GM12878 (cell line): ENCODE data around the gene TNFSF15. TPM values are rescaled to one million over a fixed set of nuclear protein-coding genes. Genes with fewer than 3 reads are reported as not detected.

ENCODE experiments used
- ATAC-seq: fragments of 200-7000 bp; cut with Tn5 transposase; 3 replicates; pipeline ENCODE4 v1.9.1; 2020; ENCODE audit warnings: mild to moderate bottlenecking, moderate library complexity
- BruUV-seq: library from RNA; stranded (reverse); fragments of 400-500 nt; replicated peaks from 2 replicates; lab custom pipeline; 2021; lab: Mats Ljungman, UMichigan
- CTCF ChIA-PET: fragments of 300-600 bp; sonication (Branson Sonifier 250); formaldehyde crosslinking; extraction: SDS; loops from one replicate; lab custom pipeline; 2021; ENCODE audit warnings: inconsistent platforms; lab: Yijun Ruan, JAX
- POLR2A ChIA-PET: fragments of 350-600 bp; formaldehyde crosslinking; extraction: SDS; loops from one replicate; lab custom pipeline; 2021; ENCODE audit warnings: inconsistent platforms; lab: Charles Lee
- RAD21 ChIA-PET: fragments of 300-600 bp; sonication (Branson Sonifier 250); formaldehyde crosslinking; loops from one replicate; lab custom pipeline; 2023; ENCODE audit warnings: antibody characterized with exemption; ENCODE audit not compliant: unreplicated experiment; lab: Charles Lee
- SMC1A ChIA-PET: fragments of 300-600 bp; sonication (Branson Sonifier 250); formaldehyde crosslinking; loops from one replicate; lab custom pipeline; 2023; ENCODE audit not compliant: unreplicated experiment, uncharacterized antibody; lab: Charles Lee
- DNase-seq: peaks from one replicate; pipeline ENCODE4 v3.0.0-alpha.2; 2011; ENCODE audit warnings: low read depth, low spot score
- FAIRE-seq: peaks from 3 replicates; lab custom pipeline; 2011; peaks lifted over from hg19 to GRCh38; lab: Jason Lieb, UNC
- H2AFZ ChIP-seq: 2 replicates; pipeline ENCODE4 v1.6.0; 2011; ENCODE audit warnings: low read depth, low read length, control low read depth; ENCODE audit not compliant: control insufficient read depth
- H3K27ac ChIP-seq: 2 replicates; pipeline ENCODE4 v1.5.1; 2011; ENCODE audit warnings: control low read depth; ENCODE audit not compliant: control insufficient read depth, insufficient read depth
- H3K27me3 ChIP-seq, 2 experiments: replicated peaks in 1 of 2; 2 replicates each; pipeline versions ENCODE4 v1.6.0 to v1.6.1; 2011; ENCODE audit warnings: low read length in 1 of 2; ENCODE audit not compliant: control insufficient read depth in 2 of 2, insufficient read depth in 2 of 2
- H3K36me3 ChIP-seq, 2 experiments: 2 replicates each; pipeline ENCODE4 v1.5.1; 2011; ENCODE audit warnings: low read length in 1 of 2; ENCODE audit not compliant: control insufficient read depth in 2 of 2, insufficient read depth in 2 of 2
- H3K4me1 ChIP-seq: 2 replicates; pipeline ENCODE4 v1.6.1; 2011; ENCODE audit warnings: mild to moderate bottlenecking, low read length, moderate library complexity, mixed read lengths; ENCODE audit not compliant: control insufficient read depth, insufficient read depth
- H3K4me2 ChIP-seq: 2 replicates; pipeline ENCODE4 v1.6.0; 2011; ENCODE audit warnings: control low read depth; ENCODE audit not compliant: control insufficient read depth, insufficient read depth
- H3K4me3 ChIP-seq: fragments of 200-600 bp; sonication (generic); 2 replicates; pipeline ENCODE4 v1.5.1; 2016
- H3K79me2 ChIP-seq: 2 replicates; pipeline ENCODE4 v1.6.0; 2011; ENCODE audit warnings: low read length; ENCODE audit not compliant: control insufficient read depth, insufficient read depth
- H3K9ac ChIP-seq: 2 replicates; pipeline ENCODE4 v1.8.0; 2011; ENCODE audit warnings: low read length, control low read depth, mixed read lengths; ENCODE audit not compliant: control insufficient read depth, insufficient read depth
- H3K9me3 ChIP-seq: replicated peaks from 3 replicates; pipeline ENCODE4 v1.5.1; 2011; ENCODE audit warnings: mild to moderate bottlenecking, low read length; ENCODE audit not compliant: control insufficient read depth, insufficient read depth
- H4K20me1 ChIP-seq: 2 replicates; pipeline ENCODE4 v1.6.0; 2011; ENCODE audit not compliant: control insufficient read depth, insufficient read depth
- CREB1 ChIP-seq: IDR thresholded peaks from 2 replicates; pipeline ENCODE4 v1.6.1; 2012; ENCODE audit warnings: low read depth, mild to moderate bottlenecking, inconsistent platforms
- HCFC1 ChIP-seq: fragments of 150-350 bp; IDR thresholded peaks from 2 replicates; pipeline ENCODE4 v1.6.1; 2014; ENCODE audit warnings: low read length
- JUND ChIP-seq: IDR thresholded peaks from 2 replicates; pipeline ENCODE4 v1.6.1; 2012; ENCODE audit warnings: low read depth, mild to moderate bottlenecking, low read length, improper control_type of control experiment, moderate library complexity
- MEF2B ChIP-seq: fragments of 450-650 bp; IDR thresholded peaks from 2 replicates; pipeline ENCODE4 v1.6.1; 2018; ENCODE audit warnings: mild to moderate bottlenecking, moderate library complexity; ENCODE audit not compliant: partially characterized antibody, poor library complexity, severe bottlenecking
- PAX8 ChIP-seq: fragments of 450-650 bp; IDR thresholded peaks from 2 replicates; pipeline ENCODE4 v1.6.1; 2017; ENCODE audit warnings: mild to moderate bottlenecking, moderate library complexity
- RELA ChIP-seq: fragments of 450-650 bp; IDR thresholded peaks from 2 replicates; pipeline ENCODE4 v1.8.0; 2014; ENCODE audit warnings: borderline replicate concordance; ENCODE audit not compliant: partially characterized antibody
- YBX1 ChIP-seq: fragments of 450-650 bp; IDR thresholded peaks from 2 replicates; pipeline ENCODE4 v1.6.1; 2016; ENCODE audit warnings: antibody characterized with exemption
- WGBS: methylation state at CpG from one replicate; pipeline ENCODE4 v1.1.6; 2016; ENCODE audit warnings: low lambda C conversion rate; ENCODE audit not compliant: insufficient replicate concordance, insufficient coverage; ENCODE audit errors: missing lambda C conversion rate; 5-methylcytosine and 5-hydroxymethylcytosine counted together
- in situ Hi-C: fragments of 300-500 bp; cut with MboI; formaldehyde crosslinking; loops from 9 replicates; pipeline ENCODE4 v1.14.3; 2018; ENCODE audit warnings: mixed read lengths
- intact Hi-C: fragments of 100-400 bp; cut with micrococcal nuclease; formaldehyde crosslinking; loops from one replicate; pipeline ENCODE4 v1.14.2; 2022; ENCODE audit not compliant: unreplicated experiment
- polyA plus RNA-seq, 11 experiments: library from polyadenylated mRNA; depleted of rRNA in 4 of 11; unstranded in 6 of 11; stranded (reverse) in 5 of 11; fragments of >200 nt; fragmentation: Nextera tagmentation in 4 of 11; fragmentation: Illumina TruSeq in 1 of 11; extraction: Ambion mirVana in 4 of 11; extraction: Trizol in 1 of 11; gene quantifications; 1 replicate in 1 of 11; 2 replicates in 10 of 11; pipeline versions ENCODE4 v1.2.1 to v1.2.3, GENCODE V29; 2011 to 2016; ENCODE audit warnings: inconsistent platforms in 2 of 11, missing spikeins in 2 of 11, low read depth in 1 of 11
- total RNA-seq, 4 experiments: library from RNA; depleted of rRNA in 3 of 4; stranded (reverse); fragments of >200 nt in 3 of 4; fragmentation: Illumina TruSeq in 1 of 4; extraction: Trizol in 1 of 4; gene quantifications; 2 replicates each; pipeline versions ENCODE4 v1.2.1 to v1.2.3, GENCODE V29; 2013 to 2021
- TF ChIP-seq, protein P1 (sequence below): fragments of 450-650 bp; IDR thresholded peaks from 2 replicates; pipeline ENCODE4 v1.6.1; 2018; ENCODE audit warnings: borderline replicate concordance, mild to moderate bottlenecking; ENCODE audit not compliant: partially characterized antibody

The TNFSF15 gene
- total and polyA plus RNA-seq, 10 of the 15 experiments (the other 5 are each of a cell fraction or from before 2014, with no cell fraction given), result 0.03 TPM; not detected in 9

DNA sequence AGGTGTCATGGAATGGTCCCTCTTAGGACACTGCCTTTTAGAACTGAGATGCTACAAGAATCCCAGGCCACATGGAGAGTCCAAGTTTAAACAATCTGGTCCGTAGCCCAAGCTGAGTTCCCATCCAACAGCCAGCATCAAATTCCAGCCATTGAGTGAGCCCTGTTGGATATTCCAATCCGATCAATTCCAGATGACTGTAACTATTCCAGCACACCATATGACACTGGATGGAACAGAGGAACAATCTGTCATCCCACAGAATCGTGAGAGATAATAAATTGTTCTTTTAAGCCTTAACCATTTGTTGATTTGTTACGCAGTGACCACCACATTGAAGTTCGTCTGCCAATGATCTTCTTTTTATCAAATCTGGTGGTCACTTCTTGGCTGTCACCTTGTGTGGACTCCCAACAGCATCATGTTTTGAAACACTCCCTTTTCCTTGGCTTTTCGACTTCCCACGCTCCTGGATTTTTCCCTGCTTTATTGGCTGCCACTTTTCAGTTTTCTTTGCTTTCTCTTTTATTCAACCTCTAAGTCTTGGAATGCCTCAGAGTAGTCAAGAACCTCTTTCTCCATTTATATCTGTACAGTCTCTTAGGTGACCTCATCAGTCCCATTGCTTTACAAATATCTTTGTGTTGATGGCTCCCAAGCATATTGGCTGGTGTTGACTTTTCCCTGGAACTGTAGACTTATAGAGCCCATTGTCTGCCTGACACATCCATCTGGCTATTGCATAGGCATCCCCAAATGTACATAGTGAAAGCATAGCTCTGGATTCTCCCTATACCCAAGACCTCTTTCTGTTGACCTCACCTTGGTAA, 46.1 kb downstream of the TNFSF15 start:
- H3K4me3 ChIP-seq, result no peak overlapping the region
- SMC1A ChIA-PET, result no interaction called here
- intact Hi-C loops, result no loop called here
- RAD21 ChIA-PET, result no interaction called here
- no peak for DNase-seq
- POLR2A ChIA-PET, result no interaction called here
- BruUV-seq, result no TSS peak
- no peaks in the 10 kb centered on the region for H3K4me1 ChIP-seq
- CTCF ChIA-PET, result interaction anchor here (0.6 to 1.0 kb wide), 3 partner anchors 20 to 145 kb away, joined by 3 read pairs; no protein-coding TSS in a partner anchor
- in situ Hi-C loops, result no loop called here
- H3K4me2 ChIP-seq, result no peak overlapping the region
- no peak overlapping the region for H3K27ac ChIP-seq
- no peaks in the 10 kb centered on the region for H3K79me2 ChIP-seq
- no peaks in the 10 kb centered on the region for H3K36me3 ChIP-seq
- no peak overlapping the region for H3K9ac ChIP-seq
- peaks cover 0 to 2% of the 10 kb centered on the region in 2 experiments; a peak in 2 of 4 replicates for H3K27me3 ChIP-seq
- FAIRE-seq, result no peak
- H3K9me3 ChIP-seq, result no peaks in the 10 kb centered on the region
- no peak for TF ChIP-seq RELA
- TF ChIP-seq, protein P1, sequence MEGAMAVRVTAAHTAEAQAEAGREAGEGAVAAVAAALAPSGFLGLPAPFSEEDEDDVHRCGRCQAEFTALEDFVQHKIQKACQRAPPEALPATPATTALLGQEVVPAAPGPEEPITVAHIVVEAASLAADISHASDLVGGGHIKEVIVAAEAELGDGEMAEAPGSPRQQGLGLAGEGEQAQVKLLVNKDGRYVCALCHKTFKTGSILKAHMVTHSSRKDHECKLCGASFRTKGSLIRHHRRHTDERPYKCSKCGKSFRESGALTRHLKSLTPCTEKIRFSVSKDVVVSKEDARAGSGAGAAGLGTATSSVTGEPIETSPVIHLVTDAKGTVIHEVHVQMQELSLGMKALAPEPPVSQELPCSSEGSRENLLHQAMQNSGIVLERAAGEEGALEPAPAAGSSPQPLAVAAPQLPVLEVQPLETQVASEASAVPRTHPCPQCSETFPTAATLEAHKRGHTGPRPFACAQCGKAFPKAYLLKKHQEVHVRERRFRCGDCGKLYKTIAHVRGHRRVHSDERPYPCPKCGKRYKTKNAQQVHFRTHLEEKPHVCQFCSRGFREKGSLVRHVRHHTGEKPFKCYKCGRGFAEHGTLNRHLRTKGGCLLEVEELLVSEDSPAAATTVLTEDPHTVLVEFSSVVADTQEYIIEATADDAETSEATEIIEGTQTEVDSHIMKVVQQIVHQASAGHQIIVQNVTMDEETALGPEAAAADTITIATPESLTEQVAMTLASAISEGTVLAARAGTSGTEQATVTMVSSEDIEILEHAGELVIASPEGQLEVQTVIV, result no peak
- no peak for TF ChIP-seq PAX8
- TF ChIP-seq CREB1, result no peak
- no peak for TF ChIP-seq MEF2B
- TF ChIP-seq HCFC1, result no peak
- no peak for TF ChIP-seq JUND
- no peak for TF ChIP-seq YBX1
- H2AFZ ChIP-seq, result no peak overlapping the region
- WGBS, result 17% methylated on average over 7 of the region's 7 CpGs
- no peaks in the 10 kb centered on the region for H4K20me1 ChIP-seq
- ATAC-seq, result no peak
